Type B pancreatic cell (in vitro differentiated cells): Measurements from ENCODE around the gene E2F7. TPM values are rescaled to one million over a fixed set of nuclear protein-coding genes. Genes with fewer than 3 reads are reported as not detected.

Experiments
- DNase-seq: peaks from one replicate; pipeline ENCODE4 v3.0.0; 2021; ENCODE audit warnings: mixed read lengths; ENCODE audit not compliant: unreplicated experiment; ENCODE audit errors: extremely low spot score
- H3K27ac Mint-ChIP-seq: 2 replicates; pipeline ENCODE4 v1.8.0; 2021; ENCODE audit warnings: mild to moderate bottlenecking, mixed read lengths
- H3K27me3 Mint-ChIP-seq: 2 replicates; pipeline ENCODE4 v1.8.0; 2021; ENCODE audit warnings: mixed read lengths
- H3K36me3 Mint-ChIP-seq: 2 replicates; pipeline ENCODE4 v1.8.0; 2021; ENCODE audit warnings: mixed read lengths
- H3K4me1 Mint-ChIP-seq: one replicate; pipeline ENCODE4 v1.8.0; 2021; ENCODE audit warnings: mixed read lengths; ENCODE audit not compliant: unreplicated experiment
- H3K4me3 Mint-ChIP-seq: 2 replicates; pipeline ENCODE4 v1.8.0; 2021; ENCODE audit warnings: mild to moderate bottlenecking, mixed read lengths
- H3K9me3 Mint-ChIP-seq: 2 replicates; pipeline ENCODE4 v1.8.0; 2021; ENCODE audit warnings: mixed read lengths
- CTCF ChIP-seq: fragments of 200-600 bp; sonication (generic); conservative IDR thresholded peaks from 2 replicates; pipeline ENCODE4 v1.5.0; 2021; ENCODE audit warnings: antibody characterized with exemption, mild to moderate bottlenecking
- total RNA-seq: library from RNA; stranded (reverse); gene quantifications from 2 replicates; pipeline ENCODE4 v1.2.1, GENCODE V29; 2021; ENCODE audit warnings: low replicate concordance

The E2F7 gene
- total RNA-seq, 1 donor from 2014 or later: 24.8 TPM

GRCh38 chr12:77019920-77020319 lies 45.4 kb downstream of the E2F7 start:
- no peak for TF ChIP-seq CTCF
- no peaks in the 10 kb centered on the region for H3K4me1 Mint-ChIP-seq
- peak overlapping the region; percentile 50 for H3K27ac Mint-ChIP-seq
- no peak for DNase-seq
- H3K4me3 Mint-ChIP-seq: no peak overlapping the region
- peaks cover 29% of the 10 kb centered on the region for H3K36me3 Mint-ChIP-seq
- H3K9me3 Mint-ChIP-seq: peaks cover 5% of the 10 kb centered on the region
- H3K27me3 Mint-ChIP-seq: no peaks in the 10 kb centered on the region

GRCh38 chr12:77016606-77017005 lies 48.8 kb downstream of the E2F7 start:
- peaks cover 5% of the 10 kb centered on the region for H3K9me3 Mint-ChIP-seq
- no peak for TF ChIP-seq CTCF
- H3K4me1 Mint-ChIP-seq: no peaks in the 10 kb centered on the region
- no peaks in the 10 kb centered on the region for H3K27me3 Mint-ChIP-seq
- no peak overlapping the region for H3K27ac Mint-ChIP-seq
- no peak overlapping the region for H3K4me3 Mint-ChIP-seq
- DNase-seq: no peak
- H3K36me3 Mint-ChIP-seq: peaks cover 20% of the 10 kb centered on the region

- H3K27me3 Mint-ChIP-seq: no peaks in the 10 kb centered on the region
- peaks cover 8% of the 10 kb centered on the region for H3K36me3 Mint-ChIP-seq
- H3K27ac Mint-ChIP-seq: no peak overlapping the region
- H3K9me3 Mint-ChIP-seq: peaks cover 5% of the 10 kb centered on the region
- no peak for DNase-seq
- peaks cover 8% of the 10 kb centered on the region for H3K4me1 Mint-ChIP-seq
- TF ChIP-seq CTCF: no peak
- H3K4me3 Mint-ChIP-seq: no peak overlapping the region
Measured at GRCh38 chr12:77013091-77013490, 52.3 kb downstream of the E2F7 start.

- H3K36me3 Mint-ChIP-seq: no peaks in the 10 kb centered on the region
- no peaks in the 10 kb centered on the region for H3K9me3 Mint-ChIP-seq
- peak overlapping the region; percentile 52 for H3K27ac Mint-ChIP-seq
- H3K4me3 Mint-ChIP-seq: peak overlapping the region; percentile 81
- H3K4me1 Mint-ChIP-seq: peaks cover 8% of the 10 kb centered on the region
- peak; percentile 99 for TF ChIP-seq CTCF
- no peaks in the 10 kb centered on the region for H3K27me3 Mint-ChIP-seq
- peak; percentile 80 for DNase-seq
Measured at GRCh38 chr12:77010691-77011548, 54.4 kb downstream of the E2F7 start.

- Mint-ChIP-seq H3K27ac (no peak overlapping the region), H3K27me3 (peaks cover under 1% of the 10 kb centered on the region), H3K4me3 (no peak overlapping the region), H3K36me3 (no peaks in the 10 kb centered on the region), H3K4me1 (peaks cover 8% of the 10 kb centered on the region), H3K9me3 (no peaks in the 10 kb centered on the region)
- TF ChIP-seq CTCF: no peak
- DNase-seq: no peak
Measured at GRCh38 chr12:77007476-77007875, 57.9 kb downstream of the E2F7 start.
